ENCODE measurements around the gene PDIK1L.

Gene PDIK1L

GRCh38 chr1:26170472-26170821 lies 58.8 kb downstream of the PDIK1L start:
- DNase-seq (ENCODE audit: low read depth in 2 of 2), result no peak

- DNase-seq (ENCODE audit: low read depth in 2 of 2), result no peak
Measured at GRCh38 chr1:26171084-26172072, 59.8 kb downstream of the PDIK1L start, which contains the start of gene ZNF593OS. Gene ZNF593OS (minus strand): TSS chr1:26171832. CDS start chr1:26171661, 171 bp downstream.
